Brain microvascular endothelial cell (primary cell): ENCODE data around the gene MARCHF11.

Experiments
- DNase-seq: peaks from one replicate; pipeline ENCODE4 v3.0.0-alpha.2; 2020
- H3K27ac ChIP-seq: fragments of 250-450 bp; sonication (Bioruptor Pico); 2 replicates; pipeline ENCODE4 v1.5.1; 2020; ENCODE audit warnings: mild to moderate bottlenecking, moderate library complexity
- H3K27me3 ChIP-seq: fragments of 250-450 bp; sonication (Bioruptor Pico); replicated peaks from 2 replicates; pipeline ENCODE4 v1.5.1; 2020; ENCODE audit warnings: mild to moderate bottlenecking
- H3K36me3 ChIP-seq: fragments of 250-450 bp; sonication (Bioruptor Pico); replicated peaks from 2 replicates; pipeline ENCODE4 v1.5.1; 2020; ENCODE audit warnings: mild to moderate bottlenecking
- H3K4me3 ChIP-seq: 2 replicates; pipeline ENCODE4 v1.5.1; 2011; ENCODE audit warnings: low read depth, mild to moderate bottlenecking, control low read depth, low read length, moderate library complexity
- CTCF ChIP-seq: IDR thresholded peaks from 2 replicates; pipeline ENCODE4 v1.5.1; 2011; ENCODE audit warnings: low read depth, mild to moderate bottlenecking, moderate library complexity, low read length, control low read depth, inconsistent platforms; ENCODE audit errors: missing control alignments
- in situ Hi-C: cut with HindIII; loops from 2 replicates; pipeline ENCODE4 v1.10.0; 2017; ENCODE audit warnings: low sequenced_read_pairs, low pct_ligation_motif_present

Gene MARCHF11

DNA sequence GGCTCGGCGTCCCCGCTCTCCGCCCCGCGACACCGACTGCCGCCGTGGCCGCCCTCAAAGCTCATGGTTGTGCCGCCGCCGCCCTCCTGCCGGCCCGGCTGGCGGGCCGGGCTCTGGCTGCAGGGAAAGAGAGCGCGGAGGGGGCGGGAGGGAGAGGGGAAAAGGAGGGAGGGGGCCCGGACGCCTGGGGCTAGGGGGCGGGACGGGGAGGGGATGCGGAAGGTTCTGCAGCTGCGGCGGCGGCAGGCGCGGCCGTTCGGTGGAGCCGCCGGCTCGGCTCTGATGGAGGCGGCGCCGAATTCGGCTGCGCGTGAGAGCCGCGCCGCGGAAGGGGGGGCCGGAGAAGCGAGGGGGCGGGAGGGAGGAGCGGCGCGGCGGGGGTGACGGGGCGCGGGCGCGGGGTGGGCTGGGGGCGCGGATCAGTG, at the start of gene MARCHF11:
MARCHF11 (minus strand) TSS at position 281 of the 425 bp plus-strand sequence; CDS start at position 65, 216 bp downstream.
- DNase-seq = no peak
- no peaks in the 10 kb centered on the region for H3K36me3 ChIP-seq
- H3K27ac ChIP-seq = no peak within 1 kb of the TSS
- no peak for TF ChIP-seq CTCF
- in situ Hi-C loops = no loop called here
- H3K4me3 ChIP-seq = peak within 1 kb of the TSS; percentile 35
- peaks cover 15% of the 10 kb centered on the region for H3K27me3 ChIP-seq

DNA sequence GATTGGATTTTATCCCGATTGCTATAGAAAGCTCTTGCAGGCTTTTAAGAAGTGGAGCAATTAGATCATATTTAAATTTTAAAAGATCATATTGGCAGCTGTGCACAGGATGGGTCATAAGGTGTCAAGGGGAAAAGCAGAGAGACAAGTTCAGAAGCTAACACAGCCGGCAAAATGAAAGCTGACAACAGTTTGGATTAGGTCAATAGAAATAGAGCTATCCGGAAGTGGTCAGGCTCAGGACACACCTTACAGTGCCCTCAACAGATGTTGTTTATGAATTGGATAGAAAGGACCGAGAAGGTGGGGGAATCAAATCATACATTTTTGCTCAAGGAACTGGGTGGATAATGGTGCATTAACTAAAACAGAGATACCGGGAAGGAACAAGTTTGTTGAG, 46.3 kb upstream of the MARCHF11 start:
- DNase-seq = no peak
- Histone ChIP-seq H3K27ac (no peak overlapping the region), H3K27me3 (no peaks in the 10 kb centered on the region), H3K36me3 (no peaks in the 10 kb centered on the region), H3K4me3 (no peak overlapping the region)
- in situ Hi-C loops = no loop called here
- TF ChIP-seq CTCF = no peak

GRCh38 chr5:16192311-16192710, 12.7 kb upstream of the MARCHF11 start:
- no peak overlapping the region for H3K27ac ChIP-seq
- in situ Hi-C loops = no loop called here
- no peak overlapping the region for H3K4me3 ChIP-seq
- no peaks in the 10 kb centered on the region for H3K36me3 ChIP-seq
- H3K27me3 ChIP-seq = no peaks in the 10 kb centered on the region
- no peak for TF ChIP-seq CTCF
- no peak for DNase-seq

GRCh38 chr5:16180789-16181082, 1.1 kb upstream of the MARCHF11 start:
- DNase-seq = no peak
- TF ChIP-seq CTCF = no peak
- H3K36me3 ChIP-seq = no peaks in the 10 kb centered on the region
- H3K27me3 ChIP-seq = peaks cover 15% of the 10 kb centered on the region
- in situ Hi-C loops = no loop called here
- H3K27ac ChIP-seq = no peak overlapping the region
- no peak overlapping the region for H3K4me3 ChIP-seq

DNA sequence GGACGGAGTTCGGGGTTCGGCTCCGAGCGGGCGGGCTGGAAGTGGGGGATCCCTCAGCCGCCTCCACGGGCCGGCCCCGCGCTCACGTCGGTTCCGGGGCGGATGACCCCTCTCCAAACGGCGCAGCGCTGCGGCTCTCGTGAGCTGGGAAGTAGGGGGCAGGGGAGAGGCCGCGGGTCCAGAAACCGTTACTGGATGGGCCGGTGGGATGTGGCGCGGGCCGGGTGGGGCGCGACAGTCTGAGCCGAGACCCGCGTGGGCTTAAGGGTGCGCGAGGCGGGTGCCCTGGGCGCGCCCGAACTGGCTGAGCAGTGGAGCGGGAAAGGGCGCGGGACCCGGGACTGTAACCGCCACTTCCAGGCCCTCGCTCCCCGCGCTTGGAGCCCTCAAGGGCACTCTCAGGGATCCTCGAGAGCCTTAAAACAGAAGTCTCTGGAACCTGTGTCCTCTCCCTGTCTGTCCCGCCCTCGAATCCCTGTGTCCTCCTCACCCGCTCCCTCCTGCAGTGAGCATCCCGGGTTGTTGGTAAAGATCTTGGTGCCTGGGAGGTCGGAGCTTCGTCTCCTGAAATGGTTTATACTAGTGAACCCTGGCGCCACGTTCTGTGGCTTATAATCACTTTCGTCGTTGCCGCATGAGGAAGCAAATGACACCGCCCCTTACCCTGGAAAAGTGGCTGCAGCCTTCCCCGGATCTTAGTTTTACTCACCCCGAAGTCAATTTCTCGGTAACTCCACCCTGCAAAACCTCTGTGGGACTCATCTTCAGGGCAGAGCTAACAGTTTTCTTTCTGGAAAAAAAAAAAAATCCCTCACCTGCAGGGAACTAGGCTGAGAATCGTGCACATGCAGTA, 571 bp upstream of the MARCHF11 start:
- peaks cover 15% of the 10 kb centered on the region for H3K27me3 ChIP-seq

More for the DNA sequence above, 571 bp upstream of the MARCHF11 start:
- Histone ChIP-seq H3K36me3 (no peaks in the 10 kb centered on the region), H3K4me3 (no peak overlapping the region), H3K27ac (no peak overlapping the region)
- DNase-seq = no peak
- no peak for TF ChIP-seq CTCF
- in situ Hi-C loops = no loop called here
